Liver (tissue), 9 donors: Measurements from ENCODE around the gene CPLX1. TPM values are rescaled to one million over a fixed set of nuclear protein-coding genes. Genes with fewer than 3 reads are reported as not detected.
"Not testable (repeated sequence)": the region's sequence is repeated elsewhere in the genome, so short reads cannot be mapped to it uniquely, and the experiment has no call there.

Experiments
- DNase-seq: peaks from one replicate; pipeline ENCODE4 v3.0.0-alpha.2; 2017; ENCODE audit warnings: low spot score
- H3K27ac ChIP-seq, 2 donors: one replicate each; pipeline ENCODE4 v1.7.0; 2013; ENCODE audit warnings: inconsistent platforms in 2 of 2, low read length in 2 of 2, control low read depth in 1 of 2, low read depth in 1 of 2, mild to moderate bottlenecking in 1 of 2
- H3K27me3 ChIP-seq, 4 donors: one replicate each; pipeline versions ENCODE4 v1.6.1 to v1.7.0; 2013; ENCODE audit warnings: low read length in 3 of 4, inconsistent platforms in 1 of 4, mild to moderate bottlenecking in 1 of 4, moderate library complexity in 1 of 4; ENCODE audit not compliant: control insufficient read depth in 4 of 4, insufficient read depth in 4 of 4
- H3K36me3 ChIP-seq, 4 donors: one replicate each; pipeline versions ENCODE4 v1.6.1 to v1.7.0; 2013; ENCODE audit warnings: low read length in 3 of 4, mild to moderate bottlenecking in 3 of 4, low read depth in 1 of 4, moderate library complexity in 1 of 4; ENCODE audit not compliant: control insufficient read depth in 4 of 4, insufficient read depth in 3 of 4
- H3K4me1 ChIP-seq, 4 donors: one replicate each; pipeline versions ENCODE4 v1.6.1 to v1.7.0; 2013; ENCODE audit warnings: low read length in 3 of 4, mild to moderate bottlenecking in 3 of 4, moderate library complexity in 1 of 4; ENCODE audit not compliant: control insufficient read depth in 4 of 4, insufficient read depth in 4 of 4
- H3K4me3 ChIP-seq, 3 donors: one replicate each; pipeline versions ENCODE4 v1.6.1 to v1.7.0; 2013; ENCODE audit warnings: low read length in 3 of 3, control low read depth in 1 of 3, low read depth in 1 of 3, mild to moderate bottlenecking in 1 of 3
- H3K9ac ChIP-seq, 2 donors: one replicate each; pipeline ENCODE4 v1.7.0; 2013; ENCODE audit warnings: low read length in 2 of 2, mild to moderate bottlenecking in 2 of 2, moderate library complexity in 2 of 2, control low read depth in 1 of 2, low read depth in 1 of 2
- H3K9me3 ChIP-seq, 4 donors: one replicate each; pipeline versions ENCODE4 v1.6.1 to v1.7.0; 2013; ENCODE audit warnings: low read length in 3 of 4; ENCODE audit not compliant: control insufficient read depth in 4 of 4
- EGR1 ChIP-seq, 2 donors: IDR thresholded peaks; 2 replicates each; pipeline ENCODE4 v1.6.1; 2016 to 2018; ENCODE audit warnings: antibody characterized with exemption in 2 of 2, low read depth in 2 of 2
- FOXA1 ChIP-seq: IDR thresholded peaks from 2 replicates; pipeline ENCODE4 v1.6.1; 2016; ENCODE audit warnings: antibody characterized with exemption
- FOXA2 ChIP-seq: IDR thresholded peaks from 2 replicates; pipeline ENCODE4 v1.6.1; 2016; ENCODE audit warnings: antibody characterized with exemption
- GABPA ChIP-seq, 2 donors: IDR thresholded peaks in 1 of 2; conservative IDR thresholded peaks in 1 of 2; 2 replicates each; pipeline ENCODE4 v1.6.1; 2016; ENCODE audit warnings: antibody characterized with exemption in 2 of 2, mild to moderate bottlenecking in 1 of 2, moderate library complexity in 1 of 2
- HNF4A ChIP-seq, 2 donors: conservative IDR thresholded peaks; 2 replicates each; pipeline ENCODE4 v1.6.1; 2016; ENCODE audit warnings: antibody characterized with exemption in 2 of 2, mild to moderate bottlenecking in 2 of 2
- HNF4G ChIP-seq: IDR thresholded peaks from 2 replicates; pipeline ENCODE4 v1.6.1; 2016; ENCODE audit warnings: antibody characterized with exemption
- JUND ChIP-seq, 2 donors: IDR thresholded peaks; 2 replicates each; pipeline ENCODE4 v1.6.1; 2016; ENCODE audit warnings: antibody characterized with exemption in 2 of 2
- NR2F2 ChIP-seq: IDR thresholded peaks from 2 replicates; pipeline ENCODE4 v1.6.1; 2016; ENCODE audit warnings: antibody characterized with exemption
- RAD21 ChIP-seq, 2 donors: IDR thresholded peaks; 2 replicates each; pipeline ENCODE4 v1.6.1; 2016; ENCODE audit warnings: antibody characterized with exemption in 2 of 2, mild to moderate bottlenecking in 2 of 2
- SP1 ChIP-seq: IDR thresholded peaks from 2 replicates; pipeline ENCODE4 v1.6.1; 2018; ENCODE audit warnings: antibody characterized with exemption, mild to moderate bottlenecking
- TAF1 ChIP-seq: conservative IDR thresholded peaks from 2 replicates; pipeline ENCODE4 v1.6.1; 2016; ENCODE audit warnings: antibody characterized with exemption, mild to moderate bottlenecking
- YY1 ChIP-seq: IDR thresholded peaks from 2 replicates; pipeline ENCODE4 v1.6.1; 2016; ENCODE audit warnings: antibody characterized with exemption, mild to moderate bottlenecking
- WGBS: extraction: QIAGEN DNeasy Blood & Tissue Kit; methylation state at CpG from one replicate; pipeline ENCODE4 v1.1.7; 2013; 5-methylcytosine and 5-hydroxymethylcytosine counted together
- polyA plus RNA-seq, 2 donors: library from polyadenylated mRNA; stranded (reverse) in 1 of 2; unstranded in 1 of 2; fragments of 200-250 nt in 1 of 2; fragments of >200 nt in 1 of 2; fragmentation: Nextera tagmentation in 1 of 2; extraction: Ambion mirVana in 1 of 2; gene quantifications; one replicate each; pipeline versions ENCODE4 v1.2.1 to v1.2.3, GENCODE V29; 2013 to 2015
- total RNA-seq, 2 donors: library from RNA; depleted of rRNA; stranded (reverse); fragments of >200 nt; gene quantifications; one replicate each; pipeline ENCODE4 v1.2.3, GENCODE V29; 2014
- TF ChIP-seq, protein P1 (sequence below): IDR thresholded peaks from 2 replicates; pipeline ENCODE4 v1.6.1; 2016; ENCODE audit warnings: antibody characterized with exemption
- TF ChIP-seq, protein P2 (sequence below): IDR thresholded peaks from 2 replicates; pipeline ENCODE4 v1.6.1; 2016; ENCODE audit warnings: antibody characterized with exemption, mild to moderate bottlenecking
- TF ChIP-seq, protein P3 (sequence below): fragments of 150-350 bp; IDR thresholded peaks from 2 replicates; pipeline ENCODE4 v1.5.1; 2017; ENCODE audit warnings: improper control_type of control experiment, low read depth, low read length; ENCODE audit not compliant: missing input control
- TF ChIP-seq, protein P4 (sequence below): IDR thresholded peaks from 2 replicates; pipeline ENCODE4 v1.6.1; 2016; ENCODE audit warnings: antibody characterized with exemption
- TF ChIP-seq, protein P5 (sequence below): IDR thresholded peaks from 2 replicates; pipeline ENCODE4 v1.6.1; 2016; ENCODE audit warnings: antibody characterized with exemption
- donor health status: healthy.
- donor health status: healthy.
- donor health status: healthy.
- donor health status: healthy.
- donor health status: healthy.

The CPLX1 gene
- total and polyA plus RNA-seq, 4 donors: 0.14 to 2.8 (median 0.80) TPM

DNA sequence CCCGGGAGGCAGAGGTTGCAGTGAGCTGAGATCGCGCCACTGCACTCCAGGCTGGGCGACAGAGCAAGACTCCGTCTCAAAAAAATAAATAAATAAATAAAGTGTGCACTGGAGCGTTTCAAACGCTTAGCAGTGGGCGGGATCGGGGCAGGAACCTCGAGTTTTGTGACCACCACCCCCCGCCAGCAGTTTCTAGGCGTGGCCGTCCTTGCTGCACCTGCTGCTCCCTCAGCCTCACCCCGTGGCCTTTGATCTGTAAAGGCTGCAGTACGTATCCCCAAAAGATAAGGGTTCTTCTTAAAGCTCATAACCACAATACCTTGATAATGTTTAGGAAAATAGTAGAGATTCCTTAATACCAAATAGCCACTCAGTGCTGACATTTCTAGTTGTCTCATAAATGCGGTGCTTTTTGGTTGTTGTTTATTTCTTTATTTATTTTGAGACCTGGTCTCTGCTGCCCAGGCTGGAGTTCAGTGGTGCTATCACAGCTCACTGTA lies 87.1 kb downstream of the CPLX1 start:
- peaks cover 23 to 53% (median 36%) of the 10 kb centered on the region in 4 donors for H3K36me3 ChIP-seq
- H3K4me1 ChIP-seq: no peaks in the 10 kb centered on the region
- H3K9ac ChIP-seq: no peak overlapping the region
- WGBS: 85% methylated on average over 16 of the region's 16 CpGs
- H3K27me3 ChIP-seq: no peaks in the 10 kb centered on the region
- H3K27ac ChIP-seq: no peak overlapping the region
- TF ChIP-seq YY1: no peak
- TF ChIP-seq TAF1: no peak
- no peak for TF ChIP-seq HNF4A (conservative IDR thresholded peaks at IDR 0.05)
- TF ChIP-seq FOXA2: no peak
- no peak for TF ChIP-seq EGR1 (IDR thresholded peaks at IDR 0.05; ENCODE audit: low read depth in 2 of 2)
- no peak for TF ChIP-seq JUND (IDR thresholded peaks at IDR 0.05)
- H3K4me3 ChIP-seq: no peak overlapping the region
- no peaks in the 10 kb centered on the region for H3K9me3 ChIP-seq
- no peak for DNase-seq

DNA sequence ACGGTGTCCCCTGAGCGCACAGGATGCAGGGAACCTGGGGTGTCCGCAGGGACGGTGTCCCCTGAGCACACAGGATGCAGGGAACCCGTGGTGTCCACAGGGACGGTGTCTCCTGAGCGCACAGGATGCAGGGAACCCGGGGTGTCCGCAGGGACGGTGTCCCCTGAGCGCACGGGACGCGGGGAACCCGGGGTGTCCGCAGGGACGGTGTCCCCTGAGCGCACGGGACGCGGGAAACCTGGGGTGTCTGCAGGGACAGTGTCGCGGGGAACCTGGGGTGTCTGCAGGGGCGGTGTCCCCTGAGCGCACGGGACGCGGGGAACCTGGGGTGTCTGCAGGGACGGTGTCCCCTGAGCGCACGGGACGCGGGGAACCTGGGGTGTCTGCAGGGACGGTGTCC lies 89.4 kb downstream of the CPLX1 start:
- not testable (repeated sequence) for H3K9me3 ChIP-seq, H3K27ac ChIP-seq, DNase-seq, H3K27me3 ChIP-seq, H3K4me1 ChIP-seq, H3K4me3 ChIP-seq, H3K9ac ChIP-seq
- 98% methylated on average over 33 of the region's 34 CpGs for WGBS
- H3K36me3 ChIP-seq: peaks cover 28 to 69% (median 46%) of the 10 kb centered on the region in 4 donors

DNA sequence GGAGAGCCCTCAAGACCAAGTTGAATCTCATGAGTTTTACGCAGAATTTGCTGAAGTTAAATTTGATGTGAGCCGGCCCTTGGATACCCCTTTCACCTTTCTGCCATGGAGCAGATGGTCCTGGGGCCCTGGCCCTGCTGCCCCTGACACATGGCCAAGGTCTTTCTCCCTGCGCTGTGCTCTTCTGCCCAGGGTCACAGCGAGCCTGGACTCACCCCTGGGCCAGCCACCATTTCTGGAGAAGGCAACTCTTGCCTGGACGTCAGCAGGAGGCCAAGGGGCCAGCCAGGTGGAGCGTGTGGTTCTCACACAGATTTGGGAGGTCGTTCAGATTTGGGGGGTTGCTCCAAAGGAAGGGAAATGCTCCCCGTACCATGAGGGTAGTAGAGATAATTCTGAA lies 90.3 kb downstream of the CPLX1 start:
- Histone ChIP-seq H3K27me3 (no peaks in the 10 kb centered on the region), H3K9me3 (no peaks in the 10 kb centered on the region), H3K9ac (no peak overlapping the region), H3K36me3 (peaks cover 29 to 73% (median 42%) of the 10 kb centered on the region in 4 donors), H3K27ac (no peak overlapping the region), H3K4me3 (no peak overlapping the region), H3K4me1 (no peaks in the 10 kb centered on the region)
- TF ChIP-seq FOXA2 (no peak), NR2F2 (no peak), TAF1 (no peak), SP1 (no peak), JUND (IDR thresholded peaks at IDR 0.05) (no peak), RAD21 (IDR thresholded peaks at IDR 0.05) (no peak), YY1 (no peak), HNF4G (no peak), GABPA (IDR thresholded peaks at IDR 0.05 in 1 of 2, conservative IDR thresholded peaks at IDR 0.05 in 1 of 2) (no peak), FOXA1 (no peak), HNF4A (conservative IDR thresholded peaks at IDR 0.05) (no peak), EGR1 (IDR thresholded peaks at IDR 0.05; ENCODE audit: low read depth in 2 of 2) (no peak)
- TF ChIP-seq, protein P1, sequence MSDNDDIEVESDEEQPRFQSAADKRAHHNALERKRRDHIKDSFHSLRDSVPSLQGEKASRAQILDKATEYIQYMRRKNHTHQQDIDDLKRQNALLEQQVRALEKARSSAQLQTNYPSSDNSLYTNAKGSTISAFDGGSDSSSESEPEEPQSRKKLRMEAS: no peak
- TF ChIP-seq, protein P2, sequence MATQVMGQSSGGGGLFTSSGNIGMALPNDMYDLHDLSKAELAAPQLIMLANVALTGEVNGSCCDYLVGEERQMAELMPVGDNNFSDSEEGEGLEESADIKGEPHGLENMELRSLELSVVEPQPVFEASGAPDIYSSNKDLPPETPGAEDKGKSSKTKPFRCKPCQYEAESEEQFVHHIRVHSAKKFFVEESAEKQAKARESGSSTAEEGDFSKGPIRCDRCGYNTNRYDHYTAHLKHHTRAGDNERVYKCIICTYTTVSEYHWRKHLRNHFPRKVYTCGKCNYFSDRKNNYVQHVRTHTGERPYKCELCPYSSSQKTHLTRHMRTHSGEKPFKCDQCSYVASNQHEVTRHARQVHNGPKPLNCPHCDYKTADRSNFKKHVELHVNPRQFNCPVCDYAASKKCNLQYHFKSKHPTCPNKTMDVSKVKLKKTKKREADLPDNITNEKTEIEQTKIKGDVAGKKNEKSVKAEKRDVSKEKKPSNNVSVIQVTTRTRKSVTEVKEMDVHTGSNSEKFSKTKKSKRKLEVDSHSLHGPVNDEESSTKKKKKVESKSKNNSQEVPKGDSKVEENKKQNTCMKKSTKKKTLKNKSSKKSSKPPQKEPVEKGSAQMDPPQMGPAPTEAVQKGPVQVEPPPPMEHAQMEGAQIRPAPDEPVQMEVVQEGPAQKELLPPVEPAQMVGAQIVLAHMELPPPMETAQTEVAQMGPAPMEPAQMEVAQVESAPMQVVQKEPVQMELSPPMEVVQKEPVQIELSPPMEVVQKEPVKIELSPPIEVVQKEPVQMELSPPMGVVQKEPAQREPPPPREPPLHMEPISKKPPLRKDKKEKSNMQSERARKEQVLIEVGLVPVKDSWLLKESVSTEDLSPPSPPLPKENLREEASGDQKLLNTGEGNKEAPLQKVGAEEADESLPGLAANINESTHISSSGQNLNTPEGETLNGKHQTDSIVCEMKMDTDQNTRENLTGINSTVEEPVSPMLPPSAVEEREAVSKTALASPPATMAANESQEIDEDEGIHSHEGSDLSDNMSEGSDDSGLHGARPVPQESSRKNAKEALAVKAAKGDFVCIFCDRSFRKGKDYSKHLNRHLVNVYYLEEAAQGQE: no peak
- TF ChIP-seq, protein P3, sequence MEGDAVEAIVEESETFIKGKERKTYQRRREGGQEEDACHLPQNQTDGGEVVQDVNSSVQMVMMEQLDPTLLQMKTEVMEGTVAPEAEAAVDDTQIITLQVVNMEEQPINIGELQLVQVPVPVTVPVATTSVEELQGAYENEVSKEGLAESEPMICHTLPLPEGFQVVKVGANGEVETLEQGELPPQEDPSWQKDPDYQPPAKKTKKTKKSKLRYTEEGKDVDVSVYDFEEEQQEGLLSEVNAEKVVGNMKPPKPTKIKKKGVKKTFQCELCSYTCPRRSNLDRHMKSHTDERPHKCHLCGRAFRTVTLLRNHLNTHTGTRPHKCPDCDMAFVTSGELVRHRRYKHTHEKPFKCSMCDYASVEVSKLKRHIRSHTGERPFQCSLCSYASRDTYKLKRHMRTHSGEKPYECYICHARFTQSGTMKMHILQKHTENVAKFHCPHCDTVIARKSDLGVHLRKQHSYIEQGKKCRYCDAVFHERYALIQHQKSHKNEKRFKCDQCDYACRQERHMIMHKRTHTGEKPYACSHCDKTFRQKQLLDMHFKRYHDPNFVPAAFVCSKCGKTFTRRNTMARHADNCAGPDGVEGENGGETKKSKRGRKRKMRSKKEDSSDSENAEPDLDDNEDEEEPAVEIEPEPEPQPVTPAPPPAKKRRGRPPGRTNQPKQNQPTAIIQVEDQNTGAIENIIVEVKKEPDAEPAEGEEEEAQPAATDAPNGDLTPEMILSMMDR: no peak
- TF ChIP-seq, protein P4, sequence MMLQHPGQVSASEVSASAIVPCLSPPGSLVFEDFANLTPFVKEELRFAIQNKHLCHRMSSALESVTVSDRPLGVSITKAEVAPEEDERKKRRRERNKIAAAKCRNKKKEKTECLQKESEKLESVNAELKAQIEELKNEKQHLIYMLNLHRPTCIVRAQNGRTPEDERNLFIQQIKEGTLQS: no peak
- TF ChIP-seq, protein P5, sequence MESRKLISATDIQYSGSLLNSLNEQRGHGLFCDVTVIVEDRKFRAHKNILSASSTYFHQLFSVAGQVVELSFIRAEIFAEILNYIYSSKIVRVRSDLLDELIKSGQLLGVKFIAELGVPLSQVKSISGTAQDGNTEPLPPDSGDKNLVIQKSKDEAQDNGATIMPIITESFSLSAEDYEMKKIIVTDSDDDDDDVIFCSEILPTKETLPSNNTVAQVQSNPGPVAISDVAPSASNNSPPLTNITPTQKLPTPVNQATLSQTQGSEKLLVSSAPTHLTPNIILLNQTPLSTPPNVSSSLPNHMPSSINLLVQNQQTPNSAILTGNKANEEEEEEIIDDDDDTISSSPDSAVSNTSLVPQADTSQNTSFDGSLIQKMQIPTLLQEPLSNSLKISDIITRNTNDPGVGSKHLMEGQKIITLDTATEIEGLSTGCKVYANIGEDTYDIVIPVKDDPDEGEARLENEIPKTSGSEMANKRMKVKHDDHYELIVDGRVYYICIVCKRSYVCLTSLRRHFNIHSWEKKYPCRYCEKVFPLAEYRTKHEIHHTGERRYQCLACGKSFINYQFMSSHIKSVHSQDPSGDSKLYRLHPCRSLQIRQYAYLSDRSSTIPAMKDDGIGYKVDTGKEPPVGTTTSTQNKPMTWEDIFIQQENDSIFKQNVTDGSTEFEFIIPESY: no peak
- WGBS: 97% methylated on average over 8 of the region's 8 CpGs
- DNase-seq: no peak
